GM19463 (cell line): Measurements from ENCODE around the gene KRTAP10-10.
"Not testable (repeated sequence)": the region's sequence is repeated elsewhere in the genome, so short reads cannot be mapped to it uniquely, and the experiment has no call there.

ENCODE experiments used
- ATAC-seq: cut with Tn5 transposase; IDR thresholded peaks from one replicate; pipeline ENCODE4 v1.9.1; 2021; ENCODE audit warnings: mild to moderate bottlenecking, moderate library complexity; ENCODE audit not compliant: unreplicated experiment

Gene KRTAP10-10

DNA sequence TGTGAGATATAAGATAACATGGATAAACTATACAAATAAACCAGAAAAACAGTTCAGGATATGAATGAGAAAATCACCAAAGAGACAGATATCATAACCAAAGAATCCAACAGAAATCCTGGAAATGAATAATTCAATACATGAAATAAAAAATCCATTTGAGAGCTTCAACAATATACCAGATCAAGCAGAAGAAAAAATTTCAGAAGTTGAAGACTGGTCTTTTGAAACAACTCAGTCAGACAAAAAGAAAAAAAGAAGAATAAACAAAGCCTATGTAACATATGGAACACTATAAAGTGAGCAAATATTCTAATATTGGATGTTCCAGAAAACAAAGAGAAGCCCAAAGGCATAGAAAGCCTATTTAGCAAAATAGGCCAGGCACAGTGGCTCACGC is 34.8 kb downstream of the KRTAP10-10 start:
- no peak for ATAC-seq

DNA sequence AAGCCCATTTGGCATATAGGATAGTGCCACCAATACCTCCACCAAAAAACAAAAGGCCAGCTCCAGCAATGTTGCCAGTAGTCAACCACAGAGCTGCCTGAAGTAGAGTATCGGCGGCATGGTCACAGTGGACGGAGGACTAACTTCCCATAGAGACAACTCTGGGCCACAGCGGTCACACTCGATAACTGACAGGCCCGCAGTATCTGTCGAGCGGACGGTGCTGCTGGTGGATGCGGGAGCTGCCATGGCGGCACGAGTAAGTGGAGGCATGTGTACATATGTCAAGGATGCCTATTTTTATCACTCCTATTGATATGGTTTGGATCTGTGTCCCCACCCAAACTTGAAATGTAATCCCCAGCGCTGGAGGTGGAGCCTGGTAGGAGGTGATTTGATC is 40.7 kb downstream of the KRTAP10-10 start:
- no peak for ATAC-seq

DNA sequence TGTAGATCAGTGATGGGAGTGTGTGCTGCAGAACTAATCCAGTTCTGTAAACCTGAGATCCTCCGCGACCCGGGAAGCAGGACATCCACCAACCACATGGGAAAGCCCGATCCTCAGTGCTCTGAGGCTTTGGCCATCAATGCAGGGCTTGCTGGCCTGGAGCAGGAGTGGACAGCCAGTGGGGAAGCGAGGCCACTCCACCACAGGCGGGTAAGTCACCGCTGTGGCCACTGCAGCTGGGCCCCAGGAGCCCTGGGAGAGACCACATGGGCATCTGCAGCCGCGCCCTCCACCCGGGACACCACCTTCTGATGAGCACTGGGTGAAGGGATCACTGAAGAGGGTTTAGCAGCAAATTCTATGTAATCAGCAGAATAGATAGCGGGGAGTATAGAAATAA is 44.0 kb downstream of the KRTAP10-10 start:
- no peak for ATAC-seq

DNA sequence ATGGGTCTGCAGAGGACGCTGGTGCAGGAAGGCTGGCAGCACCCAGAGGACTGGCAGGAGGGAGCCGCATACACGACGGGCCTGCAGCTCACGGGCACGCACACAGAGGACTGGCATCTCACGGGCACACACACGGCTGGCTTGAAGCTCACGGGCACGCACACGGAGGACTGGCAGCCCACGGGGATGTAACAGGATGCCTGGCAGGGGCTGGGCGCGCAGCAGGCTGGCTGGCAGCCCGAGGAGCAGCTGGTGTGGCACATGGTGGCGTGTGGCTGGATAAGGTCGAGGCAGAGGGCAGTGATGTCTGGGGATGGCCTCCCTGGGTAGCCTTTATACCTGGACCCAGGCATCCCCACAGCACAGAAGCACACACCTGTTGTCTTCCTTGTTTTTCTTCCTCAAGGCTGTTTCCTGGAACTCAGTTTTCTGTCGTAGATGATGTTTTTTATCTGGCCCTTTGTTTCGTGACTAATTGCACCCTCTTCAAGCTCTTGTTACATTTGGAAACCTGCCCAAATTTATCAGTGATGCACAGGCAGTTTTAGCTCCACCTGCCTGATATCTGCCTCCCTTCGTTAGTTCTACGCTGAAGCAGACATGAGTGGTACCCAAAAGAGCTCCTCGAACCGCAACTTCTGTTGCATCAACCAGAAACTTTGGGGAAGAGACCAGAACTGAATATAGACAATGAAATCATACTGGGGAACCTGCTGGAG is 44.9 kb downstream of the KRTAP10-10 start, which contains the start of gene KRTAP12-1:
Gene KRTAP12-1 (minus strand): TSS at position 303 of the 719 bp plus-strand sequence. CDS start 40 bp downstream, at position 263.
- ATAC-seq, result no peak

DNA sequence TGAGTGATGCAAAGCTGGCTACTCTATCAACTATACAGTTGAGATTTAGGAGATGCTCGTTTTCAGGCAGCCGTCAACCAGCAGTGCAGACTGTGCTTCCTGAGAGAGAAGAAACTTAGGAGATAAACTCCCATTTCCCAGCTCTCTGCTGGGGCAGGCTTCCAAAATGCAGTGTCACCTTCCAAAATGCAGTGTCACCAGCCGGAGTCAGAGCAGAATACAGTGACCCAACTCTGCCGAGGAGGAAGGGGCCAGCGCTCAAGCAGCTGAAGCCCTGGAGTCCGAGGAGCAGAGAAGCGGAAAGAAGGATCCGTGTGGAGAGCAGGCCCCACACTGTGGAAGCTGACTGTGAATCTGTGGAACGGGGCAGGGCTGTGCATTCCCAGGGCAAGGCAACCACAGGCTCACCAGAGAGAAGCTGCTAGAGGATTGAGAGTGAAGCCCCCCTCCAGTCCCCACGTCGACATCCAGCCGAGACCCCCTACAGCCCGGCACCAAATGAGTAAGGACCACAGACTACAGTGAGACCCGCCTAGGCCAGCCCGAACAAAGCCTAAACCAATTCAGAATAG is 45.5 kb downstream of the KRTAP10-10 start:
- ATAC-seq, result no peak

DNA sequence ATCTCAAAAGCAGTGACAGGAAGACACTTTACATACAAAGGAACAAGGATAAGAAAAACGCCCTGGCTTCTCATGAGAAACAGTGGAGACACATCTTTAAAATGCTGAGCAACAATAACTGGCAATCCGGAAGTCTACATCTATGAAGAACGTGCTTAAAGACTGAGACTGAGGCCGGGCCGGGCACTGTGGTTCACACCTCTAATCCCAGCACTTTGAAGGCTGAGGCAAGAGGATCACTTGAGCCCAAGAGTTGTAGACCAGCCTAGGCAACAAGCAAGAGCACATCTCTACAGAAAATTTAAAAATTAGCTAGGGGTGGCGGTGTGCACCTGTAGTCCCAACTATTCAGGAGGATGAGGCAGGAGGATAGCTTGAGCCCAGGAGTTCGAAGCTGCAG is 46.9 kb downstream of the KRTAP10-10 start:
- ATAC-seq, result no peak

DNA sequence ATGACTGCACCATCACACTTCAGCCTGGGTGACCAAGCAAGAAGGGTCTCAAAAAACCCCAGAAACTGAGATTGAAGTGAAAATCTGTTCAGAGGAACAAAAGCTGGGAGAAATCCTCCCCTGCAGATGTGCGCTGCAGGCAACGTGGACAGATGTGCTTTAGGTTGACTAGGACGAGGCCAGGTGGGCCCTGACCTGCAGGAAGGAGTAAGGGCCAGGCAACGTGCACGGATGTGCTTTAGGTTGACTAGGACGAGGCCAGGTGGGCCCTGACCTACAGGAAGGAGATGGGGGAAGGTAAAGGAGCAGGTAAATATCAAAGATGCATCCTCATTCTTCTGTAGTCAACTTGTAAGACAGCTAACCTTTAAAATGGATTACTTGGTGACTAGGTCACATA is 47.3 kb downstream of the KRTAP10-10 start:
- ATAC-seq, result no peak

DNA sequence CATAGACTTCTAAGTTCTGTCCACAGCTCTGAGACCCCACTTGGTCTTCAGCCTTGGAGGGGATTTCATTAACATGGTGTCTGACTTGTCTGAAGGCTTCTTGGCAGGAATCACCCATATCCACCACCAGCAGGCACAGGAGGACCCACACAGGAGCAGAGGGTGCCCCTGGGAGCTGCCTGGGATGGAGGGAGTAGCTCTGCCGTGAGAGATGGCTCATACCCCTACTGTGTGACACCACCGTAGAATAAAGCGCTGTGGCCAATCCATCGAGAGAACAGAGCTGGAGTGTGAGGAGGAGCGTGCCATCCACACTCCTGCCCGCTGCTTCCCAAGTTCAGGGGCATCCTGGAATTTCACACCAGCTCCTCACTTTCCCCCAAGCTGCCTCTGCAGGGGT is 47.9 kb downstream of the KRTAP10-10 start:
- ATAC-seq, result not testable (repeated sequence)

DNA sequence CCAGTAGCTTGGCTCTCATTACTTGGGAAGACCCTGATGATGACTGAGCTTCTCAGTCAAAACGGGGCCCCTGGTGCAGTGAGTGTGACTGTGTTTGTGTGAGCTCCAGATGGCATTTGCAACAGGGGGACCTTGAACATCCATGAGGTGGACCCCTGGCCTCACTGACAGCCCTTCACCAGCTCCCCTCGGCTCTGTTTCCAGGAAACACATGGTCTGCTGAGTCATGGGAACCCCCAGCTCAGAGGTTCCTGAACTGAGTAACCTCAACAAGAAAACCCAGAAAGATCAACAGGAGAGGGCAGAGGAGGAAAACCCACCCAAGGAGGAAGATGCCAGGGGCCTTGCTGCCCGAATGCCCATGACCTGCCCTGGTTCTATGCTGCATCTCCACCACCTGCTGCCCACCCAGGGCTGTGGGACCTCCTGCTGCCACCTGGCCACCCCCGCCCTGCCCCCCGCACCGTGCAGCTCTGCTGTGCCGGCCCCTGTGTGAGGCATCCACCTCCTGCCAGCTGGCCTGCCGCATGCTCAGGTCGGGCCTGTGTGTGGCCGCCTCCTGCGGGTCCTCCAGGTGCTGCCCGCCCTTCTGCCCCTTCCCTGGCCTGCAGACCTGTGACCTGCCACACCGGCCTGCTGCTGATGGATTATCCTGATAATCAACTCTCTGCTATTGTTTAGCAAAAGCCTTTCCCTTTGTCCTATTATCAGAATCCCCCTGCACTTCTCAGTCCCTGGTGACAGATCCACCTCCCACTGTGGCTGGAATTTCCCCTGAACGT is 49.0 kb downstream of the KRTAP10-10 start:
- ATAC-seq, result no peak

DNA sequence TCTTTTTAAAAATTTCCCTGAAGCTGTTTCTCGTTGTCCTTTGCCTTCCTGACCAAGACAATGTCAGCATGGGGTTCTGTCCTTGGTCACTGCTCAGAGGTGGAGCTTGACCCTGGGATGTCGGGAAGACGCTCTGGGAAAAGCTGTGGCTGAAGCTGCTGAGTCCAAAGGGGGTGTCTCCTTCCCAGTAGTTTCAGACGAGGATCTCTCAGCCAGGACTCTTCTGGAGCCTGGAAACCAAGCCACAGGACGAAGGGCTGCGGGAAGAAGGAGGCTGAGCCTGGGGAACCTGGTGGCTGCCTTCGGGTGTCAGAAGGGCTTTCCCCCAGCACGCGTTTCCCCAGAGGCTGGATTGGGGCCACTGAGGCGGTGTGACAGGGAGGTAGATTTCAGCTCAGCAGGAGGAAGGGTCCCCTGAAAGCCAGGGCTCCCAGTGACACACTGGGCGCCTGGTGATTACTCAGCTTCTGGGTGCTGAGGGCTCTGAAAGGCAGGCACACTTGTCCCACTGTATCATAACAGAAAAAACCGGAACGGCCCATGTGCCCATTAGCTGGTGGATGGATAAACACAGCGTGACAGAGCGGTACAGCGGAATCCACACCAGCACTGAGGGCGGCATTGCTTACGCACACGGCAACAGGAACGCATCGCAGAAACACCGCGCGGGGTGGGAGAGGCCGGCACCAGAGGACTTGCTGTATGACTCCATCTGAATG is 49.8 kb downstream of the KRTAP10-10 start:
- no peak for ATAC-seq

DNA sequence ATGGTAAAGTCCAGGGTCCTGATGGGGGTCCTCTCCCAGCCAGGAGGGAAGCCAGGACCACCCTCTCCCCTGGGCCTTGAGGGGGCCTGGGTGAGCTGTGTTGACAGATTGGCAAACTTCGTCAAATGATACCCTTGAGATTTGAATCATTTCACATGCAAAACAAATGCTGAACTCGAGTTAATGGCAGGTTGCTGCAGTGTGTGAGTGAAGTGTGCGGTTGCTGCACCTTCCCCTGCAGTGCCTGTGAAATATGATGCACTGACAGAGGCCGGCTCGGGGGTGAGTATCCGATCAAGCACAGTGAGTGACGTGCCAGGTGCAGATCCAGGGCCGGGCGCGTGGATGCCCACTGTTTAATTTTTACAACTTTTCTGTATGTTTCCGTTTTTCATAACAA is 50.5 kb downstream of the KRTAP10-10 start:
- ATAC-seq, result no peak
